HG03469 (cell line): ENCODE measurements around the gene OR8H2.
"Not testable (repeated sequence)": the region's sequence is repeated elsewhere in the genome, so short reads cannot be mapped to it uniquely, and the experiment has no call there.

Experiments
- ATAC-seq: cut with Tn5 transposase; IDR thresholded peaks from one replicate; pipeline ENCODE4 v1.9.1; 2021; ENCODE audit warnings: mild to moderate bottlenecking, moderate library complexity, moderate number of reproducible peaks; ENCODE audit not compliant: unreplicated experiment

OR8H2 gene

GRCh38 chr11:56103210-56103737, at the start of gene OR8H2:
OR8H2 (plus strand) TSS chr11:56103687; CDS start chr11:56105043, 1,356 bp downstream.
- no peak for ATAC-seq

- not testable (repeated sequence) for ATAC-seq
Observed at GRCh38 chr11:56056366-56056765, 47.1 kb upstream of the OR8H2 start.

GRCh38 chr11:56057661-56058237, 45.7 kb upstream of the OR8H2 start:
- ATAC-seq: not testable (repeated sequence)

- not testable (repeated sequence) for ATAC-seq
Observed at GRCh38 chr11:56058260-56058780, 45.2 kb upstream of the OR8H2 start.

GRCh38 chr11:56066980-56067379, 36.5 kb upstream of the OR8H2 start:
- no peak for ATAC-seq

GRCh38 chr11:56089697-56090096, 13.8 kb upstream of the OR8H2 start:
- no peak for ATAC-seq

GRCh38 chr11:56093008-56093407, 10.5 kb upstream of the OR8H2 start, which contains the start of gene OR8I2:
OR8I2 (plus strand) TSS chr11:56093308; CDS start chr11:56093308, 0 bp downstream.
- ATAC-seq: no peak

GRCh38 chr11:56122073-56122472, 18.6 kb downstream of the OR8H2 start, which contains the start of gene OR8H3:
OR8H3 (plus strand) TSS chr11:56122373; CDS start chr11:56122373, 0 bp downstream.
- no peak for ATAC-seq

GRCh38 chr11:56140151-56140661, 36.7 kb downstream of the OR8H2 start, which contains the start of gene OR8J3:
OR8J3 (minus strand) TSS chr11:56140201; CDS start chr11:56137718, 2,483 bp downstream.
- no peak for ATAC-seq

GRCh38 chr11:56143681-56144080, 40.2 kb downstream of the OR8H2 start:
- not testable (repeated sequence) for ATAC-seq

GRCh38 chr11:56151376-56151775, 47.9 kb downstream of the OR8H2 start:
- ATAC-seq: no peak

- no peak for ATAC-seq
Observed at GRCh38 chr11:56152333-56152732, 48.8 kb downstream of the OR8H2 start.
